Smooth muscle cell (in vitro differentiated cells): ENCODE measurements around the gene P2RY2. TPM values are rescaled to one million over a fixed set of nuclear protein-coding genes. Genes with fewer than 3 reads are reported as not detected.

Experiments
- DNase-seq: peaks from one replicate; lab custom pipeline; 2025; ENCODE audit not compliant: unreplicated experiment; lab: John Stamatoyannopoulos, UW
- H2AFZ ChIP-seq: fragments of 200-600 bp; sonication (generic); 2 replicates; pipeline ENCODE4 v1.6.0; 2016; ENCODE audit warnings: antibody characterized with exemption, low read depth, mild to moderate bottlenecking
- H3F3A ChIP-seq: fragments of 200-600 bp; sonication (generic); 2 replicates; pipeline ENCODE4 v1.6.0; 2017; ENCODE audit warnings: antibody characterized with exemption, low read depth
- H3K27ac ChIP-seq: fragments of 200-600 bp; sonication (generic); 2 replicates; pipeline ENCODE4 v1.5.1; 2016; ENCODE audit warnings: low read depth, mild to moderate bottlenecking
- H3K27me3 ChIP-seq: fragments of 200-600 bp; sonication (generic); 2 replicates; pipeline ENCODE4 v1.6.1; 2016; ENCODE audit warnings: low read depth, mild to moderate bottlenecking
- H3K36me3 ChIP-seq: fragments of 200-600 bp; sonication (generic); 2 replicates; pipeline ENCODE4 v1.5.1; 2016; ENCODE audit warnings: low read depth
- H3K4me1 ChIP-seq: fragments of 200-600 bp; sonication (generic); 2 replicates; pipeline ENCODE4 v1.5.1; 2016; ENCODE audit warnings: low read depth
- H3K4me2 ChIP-seq: fragments of 200-600 bp; sonication (generic); 2 replicates; pipeline ENCODE4 v1.6.0; 2016; ENCODE audit warnings: mild to moderate bottlenecking
- H3K4me3 ChIP-seq: fragments of 200-600 bp; sonication (generic); 2 replicates; pipeline ENCODE4 v1.5.1; 2016; ENCODE audit warnings: mild to moderate bottlenecking
- H3K79me2 ChIP-seq: fragments of 200-600 bp; sonication (generic); 2 replicates; pipeline ENCODE4 v1.6.0; 2016; ENCODE audit warnings: low read depth, mild to moderate bottlenecking
- H3K9ac ChIP-seq: fragments of 200-600 bp; sonication (generic); 2 replicates; pipeline ENCODE4 v1.6.0; 2016; ENCODE audit warnings: low read depth
- H3K9me3 ChIP-seq: fragments of 200-600 bp; sonication (generic); replicated peaks from 2 replicates; pipeline ENCODE4 v1.5.1; 2016; ENCODE audit warnings: low read depth
- H4K20me1 ChIP-seq: fragments of 200-600 bp; sonication (generic); 2 replicates; pipeline ENCODE4 v1.6.0; 2016; ENCODE audit warnings: low read depth
- WGBS: methylation state at CpG from one replicate; pipeline ENCODE4 v1.1.7; 2016; ENCODE audit warnings: low lambda C conversion rate; 5-methylcytosine and 5-hydroxymethylcytosine counted together
- polyA plus RNA-seq: library from polyadenylated mRNA; unstranded; fragments of >200 nt; fragmentation: Nextera tagmentation; extraction: Ambion mirVana; gene quantifications from 2 replicates; pipeline ENCODE4 v1.2.1, GENCODE V29; 2016
- total RNA-seq: library from RNA; depleted of rRNA; stranded (reverse); fragments of >200 nt; gene quantifications from 2 replicates; pipeline ENCODE4 v1.2.3, GENCODE V29; 2014
- TF ChIP-seq, protein P1 (sequence below): fragments of 200-600 bp; sonication (generic); IDR thresholded peaks from 2 replicates; pipeline ENCODE4 v1.5.1; 2017; ENCODE audit warnings: borderline replicate concordance, mild to moderate bottlenecking, antibody characterized with exemption; ENCODE audit not compliant: insufficient read depth, poor library complexity, severe bottlenecking

P2RY2 gene
- total and polyA plus RNA-seq, 2 experiments from 2014 or later, result 5.8 TPM; not detected in 1

DNA sequence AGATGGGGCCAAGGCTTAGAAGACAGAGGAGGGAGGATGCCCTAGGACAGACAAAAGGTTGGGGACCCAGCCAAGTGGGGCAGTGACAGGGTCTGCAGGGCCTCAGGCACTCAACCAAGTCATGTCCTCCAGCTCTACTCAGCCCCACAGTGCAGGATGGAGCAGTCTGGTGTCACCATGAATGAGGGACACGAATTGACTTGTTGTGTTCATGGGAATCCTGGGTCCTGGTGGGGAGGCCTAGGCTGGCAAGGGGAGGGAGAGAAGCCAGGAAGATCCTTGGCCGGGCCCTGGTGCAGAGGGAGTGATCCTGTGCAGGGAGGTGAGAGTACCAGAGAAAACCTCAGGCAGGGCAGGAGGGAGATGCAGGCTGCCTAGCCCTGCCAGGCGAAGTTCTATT is 66.0 kb downstream of the P2RY2 start:
- H3K79me2 ChIP-seq, result no peaks in the 10 kb centered on the region
- no peak overlapping the region for H2AFZ ChIP-seq
- no peak overlapping the region for H3K9ac ChIP-seq
- WGBS, result 90% methylated on average over 3 of the region's 3 CpGs
- TF ChIP-seq, protein P1, sequence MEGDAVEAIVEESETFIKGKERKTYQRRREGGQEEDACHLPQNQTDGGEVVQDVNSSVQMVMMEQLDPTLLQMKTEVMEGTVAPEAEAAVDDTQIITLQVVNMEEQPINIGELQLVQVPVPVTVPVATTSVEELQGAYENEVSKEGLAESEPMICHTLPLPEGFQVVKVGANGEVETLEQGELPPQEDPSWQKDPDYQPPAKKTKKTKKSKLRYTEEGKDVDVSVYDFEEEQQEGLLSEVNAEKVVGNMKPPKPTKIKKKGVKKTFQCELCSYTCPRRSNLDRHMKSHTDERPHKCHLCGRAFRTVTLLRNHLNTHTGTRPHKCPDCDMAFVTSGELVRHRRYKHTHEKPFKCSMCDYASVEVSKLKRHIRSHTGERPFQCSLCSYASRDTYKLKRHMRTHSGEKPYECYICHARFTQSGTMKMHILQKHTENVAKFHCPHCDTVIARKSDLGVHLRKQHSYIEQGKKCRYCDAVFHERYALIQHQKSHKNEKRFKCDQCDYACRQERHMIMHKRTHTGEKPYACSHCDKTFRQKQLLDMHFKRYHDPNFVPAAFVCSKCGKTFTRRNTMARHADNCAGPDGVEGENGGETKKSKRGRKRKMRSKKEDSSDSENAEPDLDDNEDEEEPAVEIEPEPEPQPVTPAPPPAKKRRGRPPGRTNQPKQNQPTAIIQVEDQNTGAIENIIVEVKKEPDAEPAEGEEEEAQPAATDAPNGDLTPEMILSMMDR, result no peak
- H3K27ac ChIP-seq, result no peak overlapping the region
- peaks cover 2% of the 10 kb centered on the region for H3K4me1 ChIP-seq
- H3K36me3 ChIP-seq, result no peaks in the 10 kb centered on the region
- no peaks in the 10 kb centered on the region for H3K9me3 ChIP-seq
- H3K27me3 ChIP-seq, result no peaks in the 10 kb centered on the region
- peaks cover 2% of the 10 kb centered on the region for H3F3A ChIP-seq
- H4K20me1 ChIP-seq, result no peaks in the 10 kb centered on the region
- no peak overlapping the region for H3K4me3 ChIP-seq
- no peak for DNase-seq
- no peak overlapping the region for H3K4me2 ChIP-seq

- H3K27ac ChIP-seq, result no peak overlapping the region
- peaks cover 2% of the 10 kb centered on the region for H3F3A ChIP-seq
- whole genome bisulfite sequencing, result 92% methylated on average over 1 of the region's 1 CpG
- H3K36me3 ChIP-seq, result no peaks in the 10 kb centered on the region
- no peaks in the 10 kb centered on the region for H3K27me3 ChIP-seq
- H3K4me1 ChIP-seq, result peaks cover 4% of the 10 kb centered on the region
- H3K79me2 ChIP-seq, result no peaks in the 10 kb centered on the region
- no peak for DNase-seq
- no peak overlapping the region for H3K4me3 ChIP-seq
- H3K9ac ChIP-seq, result no peak overlapping the region
- no peak overlapping the region for H2AFZ ChIP-seq
- H4K20me1 ChIP-seq, result no peaks in the 10 kb centered on the region
- TF ChIP-seq, protein P1, result no peak
- H3K9me3 ChIP-seq, result no peaks in the 10 kb centered on the region
- no peak overlapping the region for H3K4me2 ChIP-seq
These were observed 67.6 kb downstream of the P2RY2 start for GRCh38 chr11:73285721-73286120.

Other genes starting within 250 kb of the P2RY2 start
- gene FCHSD2, start 76.0 kb upstream of the P2RY2 start, total RNA-seq, result 14.6 and 18.3 TPM in 2 replicates
- gene FCHSD2, start 76.0 kb upstream of the P2RY2 start, polyA plus RNA-seq, result 18.8 and 24.3 TPM in 2 replicates
- 5.0 and 13.8 TPM in 2 replicates for gene P2RY6, start 54.1 kb downstream of the P2RY2 start, total RNA-seq
- gene P2RY6, start 54.1 kb downstream of the P2RY2 start, polyA plus RNA-seq, result 3.7 and 13.6 TPM in 2 replicates
- 18.0 and 18.5 TPM in 2 replicates for gene ARHGEF17, start 90.0 kb downstream of the P2RY2 start, total RNA-seq
- gene ARHGEF17, start 90.0 kb downstream of the P2RY2 start, polyA plus RNA-seq, result 27.4 and 27.8 TPM in 2 replicates
- 4.3 and 4.8 TPM in 2 replicates for gene RELT, start 158.1 kb downstream of the P2RY2 start, total RNA-seq
- gene RELT, start 158.1 kb downstream of the P2RY2 start, polyA plus RNA-seq, result 5.5 and 9.4 TPM in 2 replicates